AG08396 (cell line): Measurements from ENCODE around the gene CTNS.

Experiments used
- DNase-seq: peaks from one replicate; pipeline ENCODE4 v3.0.0; 2012; ENCODE audit warnings: low spot score, mixed read lengths

The CTNS gene

GRCh38 chr17:3636154-3636907, at the start of gene CTNS, which contains the start of gene SHPK:
Gene CTNS (plus strand): TSS chr17:3636760. CDS start chr17:3640207, 3,447 bp downstream.
Gene SHPK (minus strand): TSS chr17:3636250. CDS start chr17:3636219, 31 bp downstream.
- DNase-seq, result peak; percentile 99

- no peak for DNase-seq
Measured at GRCh38 chr17:3589784-3590183, 46.8 kb upstream of the CTNS start.

GRCh38 chr17:3590231-3590630, 46.3 kb upstream of the CTNS start:
- no peak for DNase-seq

GRCh38 chr17:3590768-3591167, 45.8 kb upstream of the CTNS start:
- DNase-seq, result no peak

- no peak for DNase-seq
Measured at GRCh38 chr17:3592216-3592860, 44.2 kb upstream of the CTNS start.

- no peak for DNase-seq
Measured at GRCh38 chr17:3593384-3593783, 43.2 kb upstream of the CTNS start.

- DNase-seq, result peak; percentile 46
Measured at GRCh38 chr17:3594051-3594800, 42.3 kb upstream of the CTNS start.

GRCh38 chr17:3594976-3595375, 41.6 kb upstream of the CTNS start:
- DNase-seq, result no peak

GRCh38 chr17:3596804-3597464, 39.6 kb upstream of the CTNS start:
- no peak for DNase-seq

GRCh38 chr17:3598078-3598477, 38.5 kb upstream of the CTNS start:
- no peak for DNase-seq

- DNase-seq, result no peak
Measured at GRCh38 chr17:3600529-3601205, 35.9 kb upstream of the CTNS start.

GRCh38 chr17:3602499-3602898, 34.1 kb upstream of the CTNS start:
- no peak for DNase-seq

- peak; percentile 67 for DNase-seq
Measured at GRCh38 chr17:3603119-3603869, 33.3 kb upstream of the CTNS start.

GRCh38 chr17:3603870-3604259, 32.7 kb upstream of the CTNS start:
- DNase-seq, result no peak

- no peak for DNase-seq
Measured at GRCh38 chr17:3609689-3610088, 26.9 kb upstream of the CTNS start.

- DNase-seq, result no peak
Measured at GRCh38 chr17:3610523-3610922, 26.0 kb upstream of the CTNS start.

GRCh38 chr17:3613124-3613523, 23.4 kb upstream of the CTNS start:
- no peak for DNase-seq

GRCh38 chr17:3615160-3615870, 21.2 kb upstream of the CTNS start:
- DNase-seq, result no peak

GRCh38 chr17:3621146-3621720, 15.3 kb upstream of the CTNS start:
- no peak for DNase-seq
